Choroid plexus epithelial cell (primary cell): ENCODE results near the gene TMEM94.

Experiments used
- DNase-seq: peaks from one replicate; pipeline ENCODE4 v3.0.0-alpha.2; 2010; ENCODE audit warnings: low read depth
- H3K4me3 ChIP-seq: 2 replicates; pipeline ENCODE4 v1.5.1; 2011; ENCODE audit warnings: low read depth, mild to moderate bottlenecking, control low read depth, low read length, moderate library complexity
- CTCF ChIP-seq: conservative IDR thresholded peaks from 2 replicates; pipeline ENCODE4 v1.5.1; 2011; ENCODE audit warnings: low read depth, mild to moderate bottlenecking, control low read depth, inconsistent platforms, low read length, moderate library complexity

TMEM94 gene

GRCh38 chr17:75456417-75457046, at the start of gene TMEM94:
Gene TMEM94 (plus strand): TSS chr17:75456635. CDS start chr17:75471906, 15,271 bp downstream.
- TF ChIP-seq CTCF, result no peak
- peak; percentile 99 for DNase-seq
- H3K4me3 ChIP-seq, result peak within 1 kb of the TSS; percentile 92

DNA sequence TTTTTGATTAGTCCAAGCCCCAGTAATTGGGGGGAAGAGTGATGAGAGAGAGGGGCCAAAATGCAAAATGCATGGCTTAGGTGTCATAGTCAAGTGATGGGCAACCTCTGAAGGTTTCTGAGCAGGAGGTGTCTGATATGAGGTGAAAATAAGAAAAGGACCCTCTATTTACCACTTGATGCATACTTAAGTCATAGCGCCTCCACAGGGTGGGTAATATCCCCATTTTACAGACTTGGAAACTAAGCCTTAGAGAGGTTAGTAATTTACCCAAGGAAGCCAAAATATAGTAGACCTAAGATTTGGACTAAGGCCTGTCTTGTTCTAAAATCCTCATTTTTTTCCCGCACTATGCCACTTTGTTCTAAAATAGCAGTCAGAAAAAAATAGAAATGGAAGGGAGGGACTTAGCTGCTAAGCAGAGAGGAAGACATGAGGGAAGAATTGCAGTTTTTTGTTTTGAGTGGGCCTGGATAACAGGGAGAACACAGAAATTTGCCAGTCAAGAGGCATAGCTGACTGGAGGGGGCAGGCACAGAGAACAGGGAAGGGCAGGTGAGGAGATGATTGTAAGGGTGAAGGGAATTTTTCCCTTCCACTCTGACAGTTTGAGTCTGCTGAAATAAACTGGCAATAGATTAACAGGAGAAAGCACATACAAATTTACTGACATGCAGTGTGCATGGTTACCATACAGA, 48.6 kb upstream of the TMEM94 start:
- no peak overlapping the region for H3K4me3 ChIP-seq
- no peak for DNase-seq
- no peak for TF ChIP-seq CTCF

DNA sequence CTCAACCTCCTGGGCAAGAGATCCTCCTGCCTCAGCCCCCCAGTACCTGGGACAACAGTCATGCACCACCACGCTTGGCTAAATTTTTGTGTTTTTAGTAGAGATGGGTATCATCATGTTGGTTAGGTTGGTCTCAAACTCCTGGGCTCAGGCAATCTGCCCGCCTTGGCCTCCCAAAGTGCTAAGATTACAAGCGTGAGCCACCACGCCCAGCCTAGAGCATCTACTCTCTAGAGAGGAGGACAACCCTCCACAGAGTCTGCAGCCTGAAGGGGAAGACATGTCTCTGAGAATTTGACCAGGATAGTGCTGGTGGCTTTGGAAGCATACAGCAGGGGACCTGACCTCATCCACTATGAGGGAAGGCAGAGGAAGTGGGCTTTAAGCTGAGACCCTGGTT, 46.3 kb upstream of the TMEM94 start:
- no peak overlapping the region for H3K4me3 ChIP-seq
- TF ChIP-seq CTCF, result no peak
- no peak for DNase-seq

GRCh38 chr17:75411328-75412067, 44.9 kb upstream of the TMEM94 start:
- no peak for DNase-seq
- no peak for TF ChIP-seq CTCF
- no peak overlapping the region for H3K4me3 ChIP-seq

DNA sequence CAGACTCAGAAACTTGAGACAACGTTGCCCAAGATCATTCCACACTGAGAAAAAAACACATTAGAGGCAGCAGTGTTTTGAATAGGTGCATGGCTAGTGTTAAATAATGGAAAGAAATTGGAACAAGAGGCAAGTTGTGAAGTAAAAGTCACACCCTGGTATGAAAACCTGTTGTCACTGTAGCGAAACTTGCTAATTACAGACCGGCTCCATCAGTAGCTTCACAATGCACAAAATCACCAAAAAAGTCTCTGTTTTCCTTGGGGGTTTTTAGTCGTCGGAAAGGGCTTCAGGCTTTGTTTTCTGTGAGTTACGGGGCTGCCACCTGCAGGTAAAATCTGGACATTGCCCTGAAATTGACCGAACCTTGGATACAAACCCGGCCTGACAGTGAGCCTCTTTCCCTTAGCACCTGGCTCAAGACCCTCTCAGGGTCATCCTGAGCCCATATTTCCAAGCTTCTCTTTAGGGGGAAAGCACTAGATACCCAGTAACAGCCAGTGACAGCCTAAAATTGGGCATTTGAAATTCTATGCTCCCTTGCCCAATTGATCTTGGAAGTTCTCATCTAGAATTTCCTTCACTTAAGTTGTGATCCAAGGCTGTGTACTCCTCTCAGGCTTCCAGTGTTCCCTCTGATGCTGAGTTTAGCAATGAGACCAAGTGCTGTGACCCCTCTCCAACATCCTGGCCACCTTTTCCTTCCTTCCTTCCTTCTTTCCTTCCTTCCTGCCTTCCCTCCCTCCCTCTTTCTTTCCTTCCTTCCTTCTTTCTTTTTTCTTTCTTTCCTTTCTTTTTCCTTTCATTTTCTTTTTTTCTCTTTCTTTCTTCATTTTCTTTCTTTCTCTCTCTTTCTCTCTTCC, 43.7 kb upstream of the TMEM94 start:
- TF ChIP-seq CTCF, result peak; percentile 83
- H3K4me3 ChIP-seq, result peak overlapping the region; percentile 13
- DNase-seq, result peak; percentile 78

DNA sequence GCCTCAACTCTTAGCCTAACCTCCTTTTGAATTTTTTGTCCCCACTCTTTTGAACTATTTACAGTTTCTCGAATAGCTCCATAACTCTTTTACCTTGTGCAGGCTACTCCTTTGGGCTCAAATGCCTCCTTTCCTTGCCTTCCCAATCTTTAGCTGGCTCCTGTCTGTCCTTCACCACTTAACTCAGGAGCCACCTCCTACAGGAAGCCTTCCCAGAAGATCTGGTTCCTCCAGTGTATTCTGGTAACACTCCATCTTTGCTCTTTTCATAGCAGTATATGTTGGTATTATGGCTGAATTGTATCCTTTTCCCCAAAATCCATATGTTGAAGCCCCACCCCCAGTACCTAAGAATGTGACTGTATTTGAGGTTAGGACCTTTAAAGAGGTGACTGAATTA, 41.9 kb upstream of the TMEM94 start:
- no peak for TF ChIP-seq CTCF
- no peak overlapping the region for H3K4me3 ChIP-seq
- DNase-seq, result no peak
